ENCODE results near the gene B9D2.

DNA sequence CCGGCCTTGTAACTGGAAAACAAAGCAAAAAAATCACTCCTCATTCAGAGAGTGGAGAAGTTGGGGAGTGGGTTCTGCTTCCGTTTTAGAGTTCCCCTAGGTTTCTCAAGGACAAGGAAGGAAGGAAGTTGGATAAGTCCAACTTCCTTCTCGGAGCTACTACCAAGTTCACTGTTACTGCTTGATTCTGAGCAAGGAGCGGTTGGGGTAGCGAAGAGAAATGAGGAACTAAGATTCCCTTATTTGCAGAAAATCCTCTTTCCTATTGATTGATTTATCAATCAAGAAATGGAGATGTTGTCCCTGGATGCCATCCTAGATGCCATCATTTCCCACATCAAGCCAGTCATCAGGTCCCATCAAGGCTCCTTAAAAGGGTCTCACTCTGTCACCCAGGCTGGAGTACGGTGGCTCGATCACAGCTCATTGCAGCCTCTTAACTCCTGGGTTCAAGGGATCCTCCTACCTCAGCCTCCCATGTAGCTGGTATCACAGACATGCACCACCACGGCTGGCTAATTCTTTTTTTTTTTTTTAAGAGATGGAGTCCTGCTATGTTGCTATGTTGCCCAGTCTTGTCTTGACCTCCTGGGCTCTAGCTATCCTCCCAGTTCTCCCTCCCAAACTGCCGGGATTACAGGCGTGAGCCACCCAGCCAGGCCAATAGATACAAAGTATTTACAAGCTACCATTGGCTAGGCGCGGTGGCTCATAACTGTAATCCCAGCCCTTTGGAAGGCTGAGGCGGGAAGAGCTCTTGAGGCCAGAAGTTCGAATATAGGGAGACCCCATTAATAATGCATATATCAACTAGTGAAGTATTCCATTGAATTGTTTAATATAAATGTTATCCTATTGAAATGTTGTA lies 809 bp upstream of the B9D2 start:
- TF ChIP-seq, protein P1, sequence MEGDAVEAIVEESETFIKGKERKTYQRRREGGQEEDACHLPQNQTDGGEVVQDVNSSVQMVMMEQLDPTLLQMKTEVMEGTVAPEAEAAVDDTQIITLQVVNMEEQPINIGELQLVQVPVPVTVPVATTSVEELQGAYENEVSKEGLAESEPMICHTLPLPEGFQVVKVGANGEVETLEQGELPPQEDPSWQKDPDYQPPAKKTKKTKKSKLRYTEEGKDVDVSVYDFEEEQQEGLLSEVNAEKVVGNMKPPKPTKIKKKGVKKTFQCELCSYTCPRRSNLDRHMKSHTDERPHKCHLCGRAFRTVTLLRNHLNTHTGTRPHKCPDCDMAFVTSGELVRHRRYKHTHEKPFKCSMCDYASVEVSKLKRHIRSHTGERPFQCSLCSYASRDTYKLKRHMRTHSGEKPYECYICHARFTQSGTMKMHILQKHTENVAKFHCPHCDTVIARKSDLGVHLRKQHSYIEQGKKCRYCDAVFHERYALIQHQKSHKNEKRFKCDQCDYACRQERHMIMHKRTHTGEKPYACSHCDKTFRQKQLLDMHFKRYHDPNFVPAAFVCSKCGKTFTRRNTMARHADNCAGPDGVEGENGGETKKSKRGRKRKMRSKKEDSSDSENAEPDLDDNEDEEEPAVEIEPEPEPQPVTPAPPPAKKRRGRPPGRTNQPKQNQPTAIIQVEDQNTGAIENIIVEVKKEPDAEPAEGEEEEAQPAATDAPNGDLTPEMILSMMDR (conservative IDR thresholded peaks at IDR 0.05 in 1 of 2, IDR thresholded peaks at IDR 0.05 in 1 of 2; ENCODE audit: low read depth in 1 of 2, low read length in 2 of 2) = no peak
- TF ChIP-seq EZH2 (IDR thresholded peaks at IDR 0.05; ENCODE audit: low read length, missing control alignments) = no peak
